Mammary epithelial cell (primary cell): ENCODE results near the gene MBTPS2.

Experiments used
- CTCF ChIP-seq, 2 donors: IDR thresholded peaks in 1 of 2; conservative IDR thresholded peaks in 1 of 2; 2 replicates each; pipeline ENCODE4 v1.5.1; 2011 to 2012; ENCODE audit warnings: inconsistent platforms in 2 of 2, low read length in 2 of 2, mild to moderate bottlenecking in 2 of 2, control low read depth in 1 of 2, low read depth in 1 of 2; ENCODE audit not compliant: insufficient read depth in 1 of 2; ENCODE audit errors: extremely low read depth in 1 of 2
- EZH2 ChIP-seq: IDR thresholded peaks from 2 replicates; pipeline ENCODE4 v1.6.1; 2012; ENCODE audit warnings: low read length, inconsistent platforms, borderline replicate concordance

DNA sequence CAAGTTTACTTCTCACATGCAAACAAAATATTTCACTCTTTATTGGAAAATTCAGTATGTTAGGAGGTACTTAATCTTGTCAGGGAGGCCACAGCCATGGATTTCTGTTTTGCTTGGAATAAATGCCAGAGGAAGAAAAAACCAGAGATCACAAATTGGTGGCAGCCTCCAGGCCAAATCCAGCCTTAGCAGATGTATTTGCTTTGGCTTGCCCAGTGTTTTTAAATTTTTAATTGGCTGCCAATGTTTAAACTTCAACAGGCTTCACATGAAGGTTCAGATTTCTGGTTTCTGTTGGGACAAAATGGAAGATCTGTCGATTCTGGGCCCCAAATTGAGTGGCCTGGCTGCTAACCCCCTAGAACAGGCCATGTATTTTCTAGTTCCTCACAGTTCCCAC lies 35.6 kb downstream of the MBTPS2 start:
- TF ChIP-seq CTCF (conservative IDR thresholded peaks at IDR 0.05 in 1 of 2, IDR thresholded peaks at IDR 0.05 in 1 of 2; ENCODE audit: extremely low read depth in 1 of 2, insufficient read depth in 1 of 2, low read depth in 1 of 2, low read length in 2 of 2) (no peak), EZH2 (no peak)
